ENCODE data around the gene DOHH. TPM values are rescaled to one million over a fixed set of nuclear protein-coding genes. Genes with fewer than 3 reads are reported as not detected.
"Not testable (repeated sequence)": the region's sequence is repeated elsewhere in the genome, so short reads cannot be mapped to it uniquely, and the experiment has no call there.

DOHH gene
- total RNA-seq, 2 experiments from 2014 or later: 9.2 to 12.6 TPM

DNA sequence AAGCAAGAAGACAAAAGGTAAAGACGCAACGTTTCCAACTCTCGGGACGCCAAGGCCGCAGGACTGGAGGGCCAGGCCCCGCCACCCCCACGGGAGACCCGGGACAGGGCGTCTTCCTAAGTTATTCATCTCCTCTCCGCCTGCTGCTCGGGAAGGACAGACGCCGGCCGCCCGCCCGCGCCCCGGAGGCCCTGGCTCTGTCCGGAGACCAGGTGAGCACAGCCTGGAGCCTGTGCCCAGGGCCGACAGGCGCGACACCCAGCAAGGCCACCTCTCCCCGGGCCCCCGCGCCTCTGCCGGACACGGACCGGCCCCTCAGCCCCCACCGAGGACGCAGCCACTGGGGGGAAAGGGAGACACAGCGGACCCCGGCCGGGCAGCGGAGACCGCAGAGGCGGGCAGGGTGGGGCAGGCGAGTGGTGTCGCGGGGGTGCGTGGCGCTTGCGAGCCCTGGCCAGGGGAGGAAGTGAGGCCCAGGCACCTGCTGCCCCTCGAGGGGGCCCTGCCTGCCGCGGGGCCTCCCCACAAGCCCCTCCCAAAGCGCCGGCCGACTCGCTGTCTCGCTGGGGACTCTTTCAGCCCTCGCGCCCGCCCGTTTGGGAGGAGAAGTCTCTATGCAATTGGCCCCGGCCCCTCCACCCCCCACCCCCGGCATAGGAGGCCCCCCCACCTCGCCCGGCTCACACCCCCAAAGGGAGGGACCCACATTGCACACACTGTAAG lies 37.3 kb downstream of the DOHH start:
- no peaks in the 10 kb centered on the region for H3K27me3 Mint-ChIP-seq
- peaks cover 4% of the 10 kb centered on the region for H3K4me1 Mint-ChIP-seq
- ChIA-PET CTCF (no interaction called here), POLR2A (no interaction called here)
- DNase-seq: no peak
- no peaks in the 10 kb centered on the region for H3K36me3 Mint-ChIP-seq (ENCODE audit: low read depth)
- no peak overlapping the region for H3K27ac Mint-ChIP-seq
- H3K4me3 Mint-ChIP-seq: no peak overlapping the region
- peaks cover 2% of the 10 kb centered on the region for H3K9me3 Mint-ChIP-seq

DNA sequence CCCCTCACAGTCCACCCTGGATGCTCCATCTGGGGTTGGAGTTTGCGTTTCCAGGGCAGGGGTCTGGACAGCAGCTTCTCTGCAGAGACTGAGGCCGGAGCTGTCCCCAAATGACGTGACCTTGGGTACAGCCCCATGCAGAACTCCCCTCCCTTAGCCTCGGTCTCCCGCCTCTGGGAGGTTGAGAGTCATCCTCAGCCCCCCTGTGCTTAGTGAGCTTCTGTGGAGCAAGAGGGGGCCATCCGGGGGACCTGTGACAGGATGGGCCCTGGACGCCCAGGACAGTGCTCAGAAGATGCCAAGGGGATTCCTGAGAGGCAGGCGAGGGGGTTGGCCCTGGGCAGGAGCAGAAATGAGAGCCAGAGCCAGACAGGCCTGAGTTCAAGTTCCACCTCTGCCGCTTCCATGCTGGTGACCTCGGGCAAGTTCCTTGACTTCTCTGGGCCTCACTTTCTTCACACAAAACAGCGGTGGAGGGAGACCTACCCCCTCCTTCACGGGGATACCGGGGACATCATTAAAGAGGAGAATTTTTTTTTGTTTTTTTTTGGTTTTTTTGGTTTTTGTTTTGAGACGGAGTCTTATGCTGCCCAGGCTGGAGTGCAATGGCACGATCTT lies 40.4 kb downstream of the DOHH start:
- DNase-seq: no peak
- H3K4me3 Mint-ChIP-seq: no peak overlapping the region
- no peaks in the 10 kb centered on the region for H3K9me3 Mint-ChIP-seq
- ChIA-PET POLR2A (no interaction called here), CTCF (no interaction called here)
- H3K27ac Mint-ChIP-seq: no peak overlapping the region
- no peaks in the 10 kb centered on the region for H3K27me3 Mint-ChIP-seq
- peaks cover 4% of the 10 kb centered on the region for H3K4me1 Mint-ChIP-seq
- no peaks in the 10 kb centered on the region for H3K36me3 Mint-ChIP-seq (ENCODE audit: low read depth)

DNA sequence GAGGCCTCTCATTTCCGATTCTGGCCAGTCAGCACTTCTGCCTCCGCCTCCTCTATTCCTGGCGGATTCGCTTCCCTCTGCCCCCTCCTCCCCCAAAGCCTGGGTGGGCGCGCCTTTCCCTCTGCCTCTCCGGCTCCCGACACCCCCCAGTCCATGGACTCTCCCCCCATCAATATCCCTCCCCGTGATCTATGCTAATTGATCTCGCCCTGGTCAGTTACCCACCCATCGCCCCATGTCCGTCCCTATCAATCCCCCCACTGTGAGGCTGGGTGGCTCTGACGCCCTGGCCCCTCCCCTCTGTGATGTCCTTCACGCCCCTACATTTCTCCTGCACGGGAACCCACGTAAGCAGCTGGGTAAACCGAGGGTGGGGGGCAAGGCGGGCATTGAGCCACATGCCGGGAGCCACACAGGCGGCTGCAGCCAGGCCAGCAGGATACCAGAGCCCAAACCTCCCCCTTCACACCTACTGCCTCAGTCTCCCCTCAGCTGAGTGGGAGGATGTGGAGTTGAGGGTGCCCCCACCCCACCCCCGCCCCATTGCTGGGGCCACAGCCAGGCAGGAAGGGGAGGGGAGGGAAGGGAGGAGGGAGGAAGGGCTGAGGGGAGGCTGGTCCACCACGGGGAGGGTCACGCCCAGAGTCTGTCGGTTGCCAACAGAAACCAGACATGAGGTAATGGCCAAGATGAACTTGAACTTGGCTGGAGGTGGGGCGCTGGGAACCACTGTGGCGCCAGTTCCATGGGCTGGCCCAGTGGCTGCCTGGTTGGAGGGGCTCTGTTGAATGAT lies 41.2 kb downstream of the DOHH start:
- Mint-ChIP-seq H3K4me1 (peaks cover 4% of the 10 kb centered on the region), H3K27ac (no peak overlapping the region), H3K4me3 (no peak overlapping the region), H3K36me3 (ENCODE audit: low read depth) (no peaks in the 10 kb centered on the region), H3K27me3 (no peaks in the 10 kb centered on the region), H3K9me3 (no peaks in the 10 kb centered on the region)
- ChIA-PET POLR2A (no interaction called here), CTCF (no interaction called here)
- DNase-seq: peak; percentile 31

DNA sequence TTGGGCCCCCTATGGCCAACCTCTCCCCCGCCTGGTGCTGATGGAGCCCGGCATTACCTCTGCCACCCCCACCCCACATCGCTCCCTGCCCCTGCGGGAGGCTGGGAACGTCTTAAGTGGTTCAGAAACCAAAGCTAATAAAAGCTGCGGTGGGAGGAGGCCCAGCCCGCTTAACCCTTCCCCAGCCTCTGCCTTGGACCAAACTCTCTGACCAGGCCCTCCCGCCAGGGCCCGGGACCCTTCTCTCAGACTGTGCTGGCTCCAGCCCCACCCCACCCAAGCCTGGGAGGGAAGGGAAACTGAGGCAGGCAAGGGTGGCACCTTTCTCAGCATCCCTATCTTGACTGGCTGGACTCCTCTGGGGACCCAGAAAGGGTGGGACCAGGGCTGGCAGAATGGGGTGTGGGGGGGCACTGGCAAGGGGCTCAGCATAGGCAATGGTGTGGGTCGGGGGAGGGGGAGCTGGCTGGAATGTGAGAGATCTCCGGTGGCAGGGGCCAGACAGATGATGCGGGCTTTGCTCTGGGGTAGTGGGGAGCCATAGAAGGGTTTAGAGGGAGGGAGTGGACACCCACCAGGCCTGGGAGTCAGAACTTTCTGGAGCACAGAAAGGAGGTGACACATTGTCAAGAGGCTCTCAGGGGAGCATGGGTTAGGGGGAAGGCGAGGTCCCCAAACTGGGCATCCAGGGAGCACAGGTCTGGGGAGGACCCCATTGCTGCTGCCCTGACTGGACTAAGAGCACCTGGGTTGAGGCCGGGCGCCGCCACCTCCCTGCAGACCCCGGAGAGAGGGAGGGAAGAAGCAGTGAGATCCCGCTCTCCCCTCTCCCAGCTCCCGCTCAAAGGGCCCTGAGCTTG lies 42.0 kb downstream of the DOHH start:
- DNase-seq: no peak
- POLR2A ChIA-PET: no interaction called here
- H3K4me3 Mint-ChIP-seq: no peak overlapping the region
- H3K27me3 Mint-ChIP-seq: no peaks in the 10 kb centered on the region
- no peak overlapping the region for H3K27ac Mint-ChIP-seq
- H3K36me3 Mint-ChIP-seq (ENCODE audit: low read depth): no peaks in the 10 kb centered on the region
- CTCF ChIA-PET: no interaction called here
- peaks cover 4% of the 10 kb centered on the region for H3K4me1 Mint-ChIP-seq
- no peaks in the 10 kb centered on the region for H3K9me3 Mint-ChIP-seq

DNA sequence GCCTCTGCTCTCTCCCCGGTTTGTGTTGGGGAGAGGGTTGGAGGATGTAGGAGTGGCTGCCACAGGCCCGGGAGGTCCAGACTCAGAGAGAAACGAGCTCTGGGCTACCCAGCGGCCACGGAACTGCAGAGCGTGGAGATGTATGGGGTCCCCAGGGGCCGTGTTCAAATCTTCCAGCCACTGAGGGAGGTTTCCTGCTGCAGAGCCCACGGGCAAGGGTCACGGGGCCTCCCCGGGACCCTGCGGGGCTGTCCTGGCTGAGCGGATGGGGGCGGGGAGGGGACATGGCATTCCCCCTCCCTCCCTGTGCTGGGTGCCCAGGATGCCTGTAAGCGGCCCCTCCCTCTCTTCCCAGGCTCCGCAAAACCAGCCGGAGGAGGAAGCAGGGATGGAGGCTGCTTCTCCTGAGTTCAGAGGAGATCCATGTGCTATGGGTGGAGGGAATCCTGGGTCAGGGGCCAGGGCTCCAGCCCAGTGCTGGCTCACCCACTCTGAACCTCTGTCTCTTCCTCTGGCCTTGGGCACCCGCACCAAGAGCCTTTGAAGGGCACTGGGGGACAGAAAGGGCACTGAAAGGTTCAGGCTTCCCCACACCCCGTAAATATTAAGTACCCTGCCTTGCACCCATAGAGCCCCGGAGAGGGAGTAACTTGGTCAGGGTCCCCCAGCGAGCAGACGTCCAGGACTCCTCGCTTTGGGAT lies 42.8 kb downstream of the DOHH start:
- DNase-seq: no peak
- ChIA-PET CTCF (no interaction called here), POLR2A (no interaction called here)
- Mint-ChIP-seq H3K36me3 (ENCODE audit: low read depth) (no peaks in the 10 kb centered on the region), H3K4me1 (peaks cover 4% of the 10 kb centered on the region), H3K27me3 (no peaks in the 10 kb centered on the region), H3K9me3 (no peaks in the 10 kb centered on the region), H3K4me3 (no peak overlapping the region), H3K27ac (no peak overlapping the region)

DNA sequence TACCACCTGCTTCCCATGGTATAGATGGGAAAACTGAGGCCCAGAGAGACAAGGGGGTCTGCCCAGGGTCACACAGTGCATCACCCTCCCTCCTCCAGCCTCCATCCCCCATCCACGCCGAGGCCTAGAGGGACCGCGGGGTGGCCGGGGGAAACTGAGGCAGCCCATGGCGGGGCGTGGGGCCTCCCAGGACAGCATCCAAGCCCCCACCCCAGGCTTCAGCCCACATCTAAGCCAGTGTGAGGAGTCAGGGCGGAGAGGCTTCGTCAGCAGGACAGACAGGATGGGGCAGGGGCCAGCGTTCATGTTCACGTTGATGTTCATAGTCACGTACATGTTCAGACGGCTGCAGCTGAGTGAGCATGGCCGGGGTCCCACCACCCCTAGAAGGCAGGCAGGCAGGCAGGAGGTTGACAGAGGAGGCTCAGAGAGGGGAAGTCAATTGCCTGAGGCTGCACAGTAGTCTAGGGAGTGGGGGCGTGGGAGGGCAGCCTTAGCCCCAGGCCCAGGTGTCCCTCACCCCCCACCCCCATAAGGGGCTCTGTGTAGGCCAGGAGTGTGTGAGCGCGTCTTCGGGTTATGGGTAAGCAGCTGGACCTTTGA lies 43.4 kb downstream of the DOHH start:
- peaks cover 4% of the 10 kb centered on the region for H3K4me1 Mint-ChIP-seq
- ChIA-PET CTCF (no interaction called here), POLR2A (no interaction called here)
- H3K9me3 Mint-ChIP-seq: no peaks in the 10 kb centered on the region
- DNase-seq: no peak
- no peaks in the 10 kb centered on the region for H3K36me3 Mint-ChIP-seq (ENCODE audit: low read depth)
- no peak overlapping the region for H3K4me3 Mint-ChIP-seq
- no peak overlapping the region for H3K27ac Mint-ChIP-seq
- H3K27me3 Mint-ChIP-seq: no peaks in the 10 kb centered on the region

DNA sequence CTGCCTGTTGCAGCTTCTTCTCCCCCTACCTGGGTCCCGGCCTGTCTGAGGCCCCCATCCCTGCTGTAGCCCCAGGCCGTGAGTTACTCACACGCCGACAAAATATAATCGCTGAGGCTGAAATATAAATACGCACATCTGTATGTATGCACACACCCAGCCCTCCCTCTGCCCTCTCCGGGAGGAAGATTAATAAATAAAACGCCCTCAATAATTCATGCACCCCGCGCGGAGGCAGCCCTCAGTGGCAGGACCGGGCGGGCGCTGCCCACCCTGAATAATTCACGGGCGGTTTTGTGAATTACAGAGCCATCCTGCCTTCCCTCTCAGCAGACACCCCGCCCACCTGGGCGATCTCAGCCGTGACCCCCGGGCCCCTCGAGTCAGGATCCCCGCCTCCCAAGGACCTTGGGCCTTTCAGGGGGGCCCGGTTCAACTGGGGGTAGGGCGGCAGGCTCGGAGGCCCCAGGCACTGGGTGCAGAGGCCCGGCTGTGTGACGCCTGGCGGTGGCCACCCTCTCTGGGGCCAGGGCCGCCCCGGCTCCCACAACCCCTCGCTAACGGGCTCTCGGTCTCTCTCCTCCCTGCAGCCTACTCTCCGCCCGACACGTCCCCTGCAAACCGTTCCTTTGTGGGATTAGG lies 44.4 kb downstream of the DOHH start:
- Mint-ChIP-seq H3K9me3 (no peaks in the 10 kb centered on the region), H3K36me3 (ENCODE audit: low read depth) (no peaks in the 10 kb centered on the region), H3K27ac (no peak overlapping the region), H3K4me1 (peaks cover 4% of the 10 kb centered on the region), H3K27me3 (no peaks in the 10 kb centered on the region), H3K4me3 (no peak overlapping the region)
- CTCF ChIA-PET: no interaction called here
- DNase-seq: no peak
- POLR2A ChIA-PET: no interaction called here

DNA sequence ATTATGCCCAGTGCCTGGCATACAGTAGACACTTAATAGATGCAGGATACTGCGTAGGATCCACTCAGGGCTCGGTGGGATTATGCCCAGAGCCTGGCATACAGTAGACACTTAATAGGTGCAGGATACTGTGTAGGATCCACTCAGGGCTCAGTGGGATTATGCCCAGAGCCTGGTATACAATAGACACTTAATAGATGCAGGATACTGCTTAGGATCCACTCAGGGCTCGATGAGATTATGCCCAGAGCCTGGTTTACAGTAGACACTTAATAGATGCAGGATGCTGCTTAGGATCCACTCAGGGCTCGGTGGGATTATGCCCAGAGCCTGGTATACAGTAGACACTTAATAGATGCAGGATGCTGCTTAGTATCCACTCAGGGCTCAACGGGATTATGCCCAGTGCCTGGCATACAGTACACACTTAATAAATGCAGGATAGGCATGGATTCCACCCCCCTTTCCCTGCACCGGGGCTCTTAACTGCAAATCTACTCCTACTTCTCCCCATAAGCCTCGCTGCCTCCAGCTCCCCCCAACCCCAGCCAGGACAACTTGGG lies 45.0 kb downstream of the DOHH start:
- DNase-seq: no peak
- H3K4me1 Mint-ChIP-seq: peaks cover 6% of the 10 kb centered on the region
- H3K27ac Mint-ChIP-seq: no peak overlapping the region
- H3K9me3 Mint-ChIP-seq: no peaks in the 10 kb centered on the region
- H3K4me3 Mint-ChIP-seq: no peak overlapping the region
- H3K27me3 Mint-ChIP-seq: no peaks in the 10 kb centered on the region
- peaks cover 6% of the 10 kb centered on the region for H3K36me3 Mint-ChIP-seq (ENCODE audit: low read depth)
- CTCF ChIA-PET: no interaction called here
- POLR2A ChIA-PET: no interaction called here

DNA sequence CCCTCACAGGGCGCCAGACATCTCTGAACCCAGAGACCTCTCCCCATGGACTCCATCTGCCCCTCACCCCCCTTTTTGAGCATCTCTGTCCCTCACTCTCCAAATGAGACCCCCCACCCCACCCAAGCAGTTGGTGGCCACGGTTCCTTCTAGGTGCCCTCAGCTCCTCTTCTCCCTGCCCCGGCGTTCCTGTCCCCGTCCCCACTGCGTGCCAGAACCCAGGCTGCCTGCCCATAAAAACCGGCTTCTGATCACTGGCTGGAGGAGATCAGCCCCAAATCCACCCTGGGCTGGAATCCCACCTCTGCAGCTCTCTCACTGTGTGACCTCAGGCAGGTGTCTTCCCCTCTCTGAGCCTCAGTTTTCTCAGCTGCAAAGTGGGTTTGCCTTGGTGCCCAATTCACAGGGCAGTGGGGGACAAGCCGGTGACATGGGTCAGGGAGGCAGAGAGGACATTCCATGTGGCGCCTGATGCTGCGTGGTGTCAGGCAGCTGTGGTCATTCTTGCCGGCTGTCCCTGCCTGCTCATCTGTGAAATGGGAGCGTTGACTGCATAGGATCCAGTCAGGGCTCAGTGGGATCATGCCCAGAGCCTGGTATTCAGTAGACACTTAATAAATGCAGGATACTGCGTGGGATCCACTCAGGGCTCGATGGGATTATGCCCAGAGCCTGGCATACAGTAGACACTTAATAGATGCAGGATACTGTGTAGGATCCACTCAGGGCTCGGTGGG lies 45.6 kb downstream of the DOHH start:
- POLR2A ChIA-PET: no interaction called here
- peaks cover 6% of the 10 kb centered on the region for H3K36me3 Mint-ChIP-seq (ENCODE audit: low read depth)

DNA sequence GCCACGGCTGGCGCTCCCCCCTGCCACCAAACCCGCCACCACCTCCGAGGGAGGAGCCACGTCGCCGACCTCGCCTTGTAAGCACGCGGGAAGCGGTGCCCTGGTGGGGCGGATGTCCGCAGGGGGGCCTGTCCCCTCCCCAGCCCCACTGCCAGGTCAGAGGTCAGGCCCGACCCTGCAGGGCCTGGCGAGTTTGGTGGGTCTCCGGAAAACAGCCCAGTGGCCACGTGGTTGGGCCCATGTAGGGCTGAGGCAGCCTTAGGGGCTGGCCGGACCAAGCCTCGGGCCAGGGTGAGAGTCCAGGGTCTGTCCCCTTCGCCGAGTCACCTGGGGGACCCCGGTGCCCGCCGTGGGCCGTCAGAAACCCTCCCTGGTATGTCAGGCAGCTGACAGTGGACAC lies 46.6 kb downstream of the DOHH start:
- H3K27ac Mint-ChIP-seq: no peak overlapping the region
- POLR2A ChIA-PET: no interaction called here
- H3K4me3 Mint-ChIP-seq: no peak overlapping the region
- H3K9me3 Mint-ChIP-seq: no peaks in the 10 kb centered on the region
- CTCF ChIA-PET: no interaction called here
- H3K36me3 Mint-ChIP-seq (ENCODE audit: low read depth): peaks cover 6% of the 10 kb centered on the region
- H3K27me3 Mint-ChIP-seq: no peaks in the 10 kb centered on the region
- DNase-seq: no peak
- H3K4me1 Mint-ChIP-seq: peaks cover 2% of the 10 kb centered on the region

More for the DNA sequence above, 45.6 kb downstream of the DOHH start:
- DNase-seq: no peak
- H3K27me3 Mint-ChIP-seq: no peaks in the 10 kb centered on the region
- peaks cover 6% of the 10 kb centered on the region for H3K4me1 Mint-ChIP-seq
- H3K27ac Mint-ChIP-seq: peak overlapping the region; percentile 19
- H3K4me3 Mint-ChIP-seq: no peak overlapping the region
- CTCF ChIA-PET: no interaction called here
- no peaks in the 10 kb centered on the region for H3K9me3 Mint-ChIP-seq

DNA sequence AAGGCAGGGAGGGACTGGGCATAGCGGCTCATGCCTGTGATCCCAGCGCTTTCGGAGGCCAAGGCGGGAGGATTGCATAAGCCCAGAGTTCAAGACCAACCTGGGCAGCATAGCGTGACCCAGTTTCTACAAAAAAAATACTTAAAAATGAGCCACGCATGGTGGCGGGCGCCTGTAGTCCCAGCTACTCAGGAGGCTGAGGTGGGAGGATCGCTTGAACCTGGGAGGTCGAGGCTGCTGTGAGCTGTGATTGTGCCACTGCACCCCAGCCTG lies 47.6 kb downstream of the DOHH start:
- DNase-seq; CTCF ChIA-PET; H3K4me1 Mint-ChIP-seq; H3K9me3 Mint-ChIP-seq; H3K4me3 Mint-ChIP-seq; H3K27me3 Mint-ChIP-seq; H3K27ac Mint-ChIP-seq; POLR2A ChIA-PET; H3K36me3 Mint-ChIP-seq (ENCODE audit: low read depth): not testable (repeated sequence)

All from activated CD4-positive, alpha-beta T cell treated with anti-CD3 and anti-CD28 coated beads, Interleukin-2, amount 10 ng/mL, durations not matched to agents 7 days and 5 days (primary cell).